Measurements from ENCODE around the gene APOO.

DNA sequence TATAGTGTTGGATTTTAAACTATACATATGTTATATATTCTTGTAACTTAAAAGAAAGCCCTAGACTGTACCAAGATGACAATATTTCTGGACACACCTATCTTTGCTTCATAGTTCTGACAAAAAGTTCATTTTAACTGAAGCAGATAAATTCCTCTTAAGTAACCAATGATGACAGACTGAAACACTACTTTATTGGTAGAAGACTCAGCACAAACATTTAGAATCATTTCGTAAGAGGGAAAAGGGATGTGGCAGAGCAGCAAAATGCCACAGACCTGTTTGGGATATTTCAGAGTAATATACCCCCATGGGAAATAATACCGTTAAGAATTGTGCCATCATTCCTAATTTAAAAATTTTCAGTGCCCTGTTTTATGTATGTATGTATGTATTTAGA, 56.2 kb downstream of the APOO start:
- TF ChIP-seq, protein P1, sequence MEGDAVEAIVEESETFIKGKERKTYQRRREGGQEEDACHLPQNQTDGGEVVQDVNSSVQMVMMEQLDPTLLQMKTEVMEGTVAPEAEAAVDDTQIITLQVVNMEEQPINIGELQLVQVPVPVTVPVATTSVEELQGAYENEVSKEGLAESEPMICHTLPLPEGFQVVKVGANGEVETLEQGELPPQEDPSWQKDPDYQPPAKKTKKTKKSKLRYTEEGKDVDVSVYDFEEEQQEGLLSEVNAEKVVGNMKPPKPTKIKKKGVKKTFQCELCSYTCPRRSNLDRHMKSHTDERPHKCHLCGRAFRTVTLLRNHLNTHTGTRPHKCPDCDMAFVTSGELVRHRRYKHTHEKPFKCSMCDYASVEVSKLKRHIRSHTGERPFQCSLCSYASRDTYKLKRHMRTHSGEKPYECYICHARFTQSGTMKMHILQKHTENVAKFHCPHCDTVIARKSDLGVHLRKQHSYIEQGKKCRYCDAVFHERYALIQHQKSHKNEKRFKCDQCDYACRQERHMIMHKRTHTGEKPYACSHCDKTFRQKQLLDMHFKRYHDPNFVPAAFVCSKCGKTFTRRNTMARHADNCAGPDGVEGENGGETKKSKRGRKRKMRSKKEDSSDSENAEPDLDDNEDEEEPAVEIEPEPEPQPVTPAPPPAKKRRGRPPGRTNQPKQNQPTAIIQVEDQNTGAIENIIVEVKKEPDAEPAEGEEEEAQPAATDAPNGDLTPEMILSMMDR (IDR thresholded peaks at IDR 0.05), result no peak
- TF ChIP-seq POLR2A (IDR thresholded peaks at IDR 0.05), result no peak

Measured in uterus (tissue), 2 donors.